ENCODE data around the gene FBXO44. TPM values are rescaled to one million over a fixed set of nuclear protein-coding genes. Genes with fewer than 3 reads are reported as not detected.

FBXO44 gene
- total and polyA plus RNA-seq, 2 donors (not counting 1 experiment from before 2014, with no cell fraction given): 8.1 to 17.8 TPM

DNA sequence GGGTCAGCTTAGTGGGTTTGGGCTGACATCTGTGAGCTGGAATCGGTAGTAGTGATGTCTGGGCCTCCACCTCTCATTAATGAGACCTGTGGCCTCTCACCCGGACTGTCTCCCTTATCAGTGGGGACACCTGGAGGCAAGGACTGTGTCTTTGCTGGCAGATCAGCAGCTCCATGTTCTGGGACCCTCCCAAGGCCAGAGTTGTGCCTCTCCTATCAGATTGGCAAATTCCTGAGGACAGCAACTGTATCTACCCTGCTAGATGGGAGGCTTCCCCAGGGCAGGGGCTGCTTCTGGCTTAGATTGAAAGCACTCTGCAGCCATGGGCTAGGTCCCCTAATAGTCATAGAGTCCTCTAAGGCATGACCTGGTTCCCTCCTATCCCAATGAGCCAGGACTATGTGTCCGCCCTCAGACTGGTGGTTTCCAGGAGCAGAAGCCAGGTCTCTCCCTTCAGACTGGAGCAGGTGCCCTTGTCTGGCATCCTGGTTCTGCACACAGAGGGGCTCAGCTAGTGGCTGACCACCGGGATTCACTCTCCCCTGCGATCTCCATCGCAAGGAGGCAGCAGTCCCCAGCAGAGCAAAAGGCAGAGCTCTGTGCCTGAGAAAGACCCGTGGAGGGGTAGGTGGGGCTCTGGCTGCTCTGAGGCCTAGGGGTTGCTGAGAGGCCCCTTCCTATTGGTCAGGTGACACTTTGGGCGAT, 42.7 kb downstream of the FBXO44 start:
- Histone ChIP-seq H4K20me1 (ENCODE audit: control insufficient read depth, extremely low read depth, insufficient read depth, low read length) (no peaks in the 10 kb centered on the region), H3K27ac (ENCODE audit: insufficient read depth, low read length) (no peak overlapping the region), H3K9me3 (ENCODE audit: control insufficient read depth, insufficient read depth, low read depth, low read length) (no peaks in the 10 kb centered on the region), H3K4me2 (ENCODE audit: extremely low read depth, insufficient read depth, low read length) (no peak overlapping the region), H3K79me2 (ENCODE audit: control insufficient read depth, insufficient read depth, low read length) (no peaks in the 10 kb centered on the region), H3K4me1 (ENCODE audit: control insufficient read depth, extremely low read depth, insufficient read depth, low read length) (peaks cover 8% of the 10 kb centered on the region), H3K4me3 (replicated peaks in 1 of 4; ENCODE audit: control extremely low read depth in 1 of 4, insufficient read depth in 1 of 4, low read depth in 3 of 4, low read length in 4 of 4) (no peak overlapping the region), H2AFZ (ENCODE audit: low read length) (no peak overlapping the region), H3K27me3 (ENCODE audit: control insufficient read depth, insufficient read depth, low read length) (peaks cover 34% of the 10 kb centered on the region), H3K36me3 (ENCODE audit: control insufficient read depth, insufficient read depth, low read length) (no peaks in the 10 kb centered on the region), H3K9ac (ENCODE audit: insufficient read depth, low read length) (no peak overlapping the region)
- TF ChIP-seq, protein P1, sequence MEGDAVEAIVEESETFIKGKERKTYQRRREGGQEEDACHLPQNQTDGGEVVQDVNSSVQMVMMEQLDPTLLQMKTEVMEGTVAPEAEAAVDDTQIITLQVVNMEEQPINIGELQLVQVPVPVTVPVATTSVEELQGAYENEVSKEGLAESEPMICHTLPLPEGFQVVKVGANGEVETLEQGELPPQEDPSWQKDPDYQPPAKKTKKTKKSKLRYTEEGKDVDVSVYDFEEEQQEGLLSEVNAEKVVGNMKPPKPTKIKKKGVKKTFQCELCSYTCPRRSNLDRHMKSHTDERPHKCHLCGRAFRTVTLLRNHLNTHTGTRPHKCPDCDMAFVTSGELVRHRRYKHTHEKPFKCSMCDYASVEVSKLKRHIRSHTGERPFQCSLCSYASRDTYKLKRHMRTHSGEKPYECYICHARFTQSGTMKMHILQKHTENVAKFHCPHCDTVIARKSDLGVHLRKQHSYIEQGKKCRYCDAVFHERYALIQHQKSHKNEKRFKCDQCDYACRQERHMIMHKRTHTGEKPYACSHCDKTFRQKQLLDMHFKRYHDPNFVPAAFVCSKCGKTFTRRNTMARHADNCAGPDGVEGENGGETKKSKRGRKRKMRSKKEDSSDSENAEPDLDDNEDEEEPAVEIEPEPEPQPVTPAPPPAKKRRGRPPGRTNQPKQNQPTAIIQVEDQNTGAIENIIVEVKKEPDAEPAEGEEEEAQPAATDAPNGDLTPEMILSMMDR (conservative IDR thresholded peaks at IDR 0.05 in 1 of 2, IDR thresholded peaks at IDR 0.05 in 1 of 2; ENCODE audit: low read depth in 1 of 2, low read length in 2 of 2): no peak
- no peak for TF ChIP-seq EZH2 (IDR thresholded peaks at IDR 0.05; ENCODE audit: low read length, missing control alignments)
- no peak for DNase-seq (ENCODE audit: low read depth in 2 of 2)

DNA sequence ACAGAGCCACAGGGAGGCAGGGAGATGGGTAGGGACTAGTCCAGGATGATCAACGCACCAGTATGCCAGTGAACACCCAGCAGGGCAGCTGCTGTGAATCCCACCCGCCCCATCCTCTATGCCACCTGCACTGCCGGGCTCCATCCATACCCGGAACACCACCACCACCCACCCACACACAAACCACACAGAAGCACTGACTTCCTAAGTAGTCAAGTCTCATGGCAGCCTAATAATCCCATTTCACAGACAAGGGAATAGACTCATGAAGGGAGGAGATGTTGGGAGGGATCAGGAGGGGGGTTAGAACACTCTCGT, 43.2 kb downstream of the FBXO44 start:
- no peak for DNase-seq (ENCODE audit: low read depth in 2 of 2)
- Histone ChIP-seq H3K4me2 (ENCODE audit: extremely low read depth, insufficient read depth, low read length) (no peak overlapping the region), H3K36me3 (ENCODE audit: control insufficient read depth, insufficient read depth, low read length) (no peaks in the 10 kb centered on the region), H3K4me1 (ENCODE audit: control insufficient read depth, extremely low read depth, insufficient read depth, low read length) (peaks cover 6% of the 10 kb centered on the region), H3K27ac (ENCODE audit: insufficient read depth, low read length) (no peak overlapping the region), H3K9me3 (ENCODE audit: control insufficient read depth, insufficient read depth, low read depth, low read length) (no peaks in the 10 kb centered on the region), H3K27me3 (ENCODE audit: control insufficient read depth, insufficient read depth, low read length) (peaks cover 31% of the 10 kb centered on the region), H2AFZ (ENCODE audit: low read length) (no peak overlapping the region), H4K20me1 (ENCODE audit: control insufficient read depth, extremely low read depth, insufficient read depth, low read length) (no peaks in the 10 kb centered on the region), H3K9ac (ENCODE audit: insufficient read depth, low read length) (no peak overlapping the region), H3K4me3 (replicated peaks in 1 of 4; ENCODE audit: control extremely low read depth in 1 of 4, insufficient read depth in 1 of 4, low read depth in 3 of 4, low read length in 4 of 4) (no peak overlapping the region), H3K79me2 (ENCODE audit: control insufficient read depth, insufficient read depth, low read length) (no peaks in the 10 kb centered on the region)
- no peak for TF ChIP-seq EZH2 (IDR thresholded peaks at IDR 0.05; ENCODE audit: low read length, missing control alignments)
- TF ChIP-seq, protein P1 (conservative IDR thresholded peaks at IDR 0.05 in 1 of 2, IDR thresholded peaks at IDR 0.05 in 1 of 2; ENCODE audit: low read depth in 1 of 2, low read length in 2 of 2): no peak

DNA sequence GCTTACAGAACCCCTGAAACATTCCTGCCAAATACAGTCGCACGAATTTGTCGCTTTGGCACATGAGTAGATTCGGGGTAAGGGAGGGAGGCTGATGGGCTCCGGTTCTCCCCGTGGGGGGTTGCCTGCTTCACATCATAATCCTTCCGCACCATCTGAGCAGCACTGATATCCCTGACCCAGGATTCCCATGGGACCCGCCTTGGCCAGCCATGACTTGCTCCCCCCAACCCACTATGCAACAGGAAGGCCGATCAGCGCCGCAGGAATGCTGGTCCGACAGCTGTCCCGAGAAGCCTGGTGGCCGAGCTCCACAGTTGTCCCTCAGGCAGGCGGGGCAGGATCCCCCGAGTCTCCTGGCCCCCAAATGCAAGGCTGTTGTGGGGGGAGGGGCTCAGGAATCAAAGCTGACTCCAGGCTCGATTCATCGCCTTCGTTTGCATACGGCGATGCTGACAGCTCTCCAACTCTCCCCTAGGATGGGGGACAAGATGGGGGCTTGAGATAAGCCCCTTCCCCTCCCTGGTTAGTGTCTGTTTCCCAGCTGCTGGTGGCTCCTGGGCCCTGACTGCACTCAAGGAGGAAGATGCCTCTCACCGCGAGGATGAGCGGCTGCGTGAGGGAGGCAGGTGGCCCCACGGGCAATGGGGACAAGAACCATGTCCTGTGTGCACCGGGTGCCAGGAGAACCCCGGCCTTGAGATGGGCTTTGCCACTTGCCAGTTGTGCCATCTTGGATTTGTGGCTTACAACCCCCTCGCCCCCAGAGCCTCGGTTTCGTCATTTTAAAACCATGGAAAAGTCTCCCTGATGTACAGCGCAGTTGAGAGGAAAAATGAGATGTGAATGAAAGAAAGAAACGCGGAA, 46.2 kb downstream of the FBXO44 start:
- Histone ChIP-seq H3K4me1 (ENCODE audit: control insufficient read depth, extremely low read depth, insufficient read depth, low read length) (no peaks in the 10 kb centered on the region), H3K36me3 (ENCODE audit: control insufficient read depth, insufficient read depth, low read length) (no peaks in the 10 kb centered on the region), H3K27ac (ENCODE audit: insufficient read depth, low read length) (no peak overlapping the region), H3K4me3 (replicated peaks in 1 of 4; ENCODE audit: control extremely low read depth in 1 of 4, insufficient read depth in 1 of 4, low read depth in 3 of 4, low read length in 4 of 4) (no peak overlapping the region), H3K9ac (ENCODE audit: insufficient read depth, low read length) (no peak overlapping the region), H2AFZ (ENCODE audit: low read length) (no peak overlapping the region), H3K27me3 (ENCODE audit: control insufficient read depth, insufficient read depth, low read length) (peaks cover 31% of the 10 kb centered on the region), H3K79me2 (ENCODE audit: control insufficient read depth, insufficient read depth, low read length) (no peaks in the 10 kb centered on the region), H4K20me1 (ENCODE audit: control insufficient read depth, extremely low read depth, insufficient read depth, low read length) (no peaks in the 10 kb centered on the region), H3K9me3 (ENCODE audit: control insufficient read depth, insufficient read depth, low read depth, low read length) (no peaks in the 10 kb centered on the region), H3K4me2 (ENCODE audit: extremely low read depth, insufficient read depth, low read length) (no peak overlapping the region)
- TF ChIP-seq, protein P1 (conservative IDR thresholded peaks at IDR 0.05 in 1 of 2, IDR thresholded peaks at IDR 0.05 in 1 of 2; ENCODE audit: low read depth in 1 of 2, low read length in 2 of 2): no peak
- TF ChIP-seq EZH2 (IDR thresholded peaks at IDR 0.05; ENCODE audit: low read length, missing control alignments): no peak
- DNase-seq (ENCODE audit: low read depth in 2 of 2): no peak
